Progenitor cell of endocrine pancreas (in vitro differentiated cells): ENCODE measurements around the gene SF3A1. TPM values are rescaled to one million over a fixed set of nuclear protein-coding genes. Genes with fewer than 3 reads are reported as not detected.
A peak's percentile ranks its signal among the peaks of the same experiment; 100 is the strongest.
"Not testable (repeated sequence)": the region's sequence is repeated elsewhere in the genome, so short reads cannot be mapped to it uniquely, and the experiment has no call there.

Source experiments
- DNase-seq: peaks from one replicate; pipeline ENCODE4 v3.0.0; 2021; ENCODE audit warnings: low spot score; ENCODE audit not compliant: unreplicated experiment
- H3K27ac Mint-ChIP-seq: 2 replicates; pipeline ENCODE4 v1.8.0; 2021; ENCODE audit warnings: mild to moderate bottlenecking, moderate library complexity, mixed read lengths
- H3K27me3 Mint-ChIP-seq: 2 replicates; pipeline ENCODE4 v1.8.0; 2021; ENCODE audit warnings: mixed read lengths
- H3K36me3 Mint-ChIP-seq: 2 replicates; pipeline ENCODE4 v1.8.0; 2022; ENCODE audit warnings: mixed read lengths; ENCODE audit not compliant: insufficient read depth
- H3K4me1 Mint-ChIP-seq: 2 replicates; pipeline ENCODE4 v1.8.0; 2021; ENCODE audit warnings: low read depth, mixed read lengths
- H3K4me3 Mint-ChIP-seq: 2 replicates; pipeline ENCODE4 v1.8.0; 2021; ENCODE audit warnings: low read depth, mild to moderate bottlenecking, moderate library complexity, mixed read lengths
- H3K9me3 Mint-ChIP-seq: 2 replicates; pipeline ENCODE4 v1.8.0; 2021; ENCODE audit warnings: low read depth, mixed read lengths
- CTCF ChIP-seq: fragments of 200-600 bp; sonication (generic); IDR thresholded peaks from one replicate; pipeline ENCODE4 v1.5.0; 2021; ENCODE audit warnings: antibody characterized with exemption, mild to moderate bottlenecking; ENCODE audit not compliant: unreplicated experiment
- total RNA-seq: library from RNA; stranded (reverse); gene quantifications from 2 replicates; pipeline ENCODE4 v1.2.1, GENCODE V29; 2021

The SF3A1 gene
- total RNA-seq, 1 donor from 2014 or later, result 165 TPM

GRCh38 chr22:30402028-30402765 lies 45.5 kb upstream of the SF3A1 start:
- H3K4me3 Mint-ChIP-seq, result no peak overlapping the region
- no peak overlapping the region for H3K27ac Mint-ChIP-seq
- DNase-seq, result no peak
- peaks cover 17% of the 10 kb centered on the region for H3K27me3 Mint-ChIP-seq
- peaks cover 6% of the 10 kb centered on the region for H3K36me3 Mint-ChIP-seq
- no peak for TF ChIP-seq CTCF
- H3K4me1 Mint-ChIP-seq, result peaks cover 14% of the 10 kb centered on the region
- H3K9me3 Mint-ChIP-seq, result no peaks in the 10 kb centered on the region

GRCh38 chr22:30401024-30401423 lies 44.3 kb upstream of the SF3A1 start:
- H3K36me3 Mint-ChIP-seq, H3K27ac Mint-ChIP-seq: not testable (repeated sequence)
- peaks cover 17% of the 10 kb centered on the region for H3K27me3 Mint-ChIP-seq

GRCh38 chr22:30400159-30400558 lies 43.5 kb upstream of the SF3A1 start:
- H3K27me3 Mint-ChIP-seq, result peaks cover 23% of the 10 kb centered on the region
- H3K9me3 Mint-ChIP-seq, result no peaks in the 10 kb centered on the region
- DNase-seq, result no peak
- peaks cover 13% of the 10 kb centered on the region for H3K4me1 Mint-ChIP-seq
- no peak overlapping the region for H3K4me3 Mint-ChIP-seq
- no peak overlapping the region for H3K27ac Mint-ChIP-seq
- peaks cover 5% of the 10 kb centered on the region for H3K36me3 Mint-ChIP-seq
- no peak for TF ChIP-seq CTCF

More at GRCh38 chr22:30401024-30401423, 44.3 kb upstream of the SF3A1 start:
- H3K4me1 Mint-ChIP-seq, result peaks cover 14% of the 10 kb centered on the region
- not testable (repeated sequence) for DNase-seq, H3K4me3 Mint-ChIP-seq, H3K9me3 Mint-ChIP-seq

- no peak overlapping the region for H3K4me3 Mint-ChIP-seq
- no peak overlapping the region for H3K27ac Mint-ChIP-seq
- peaks cover 3% of the 10 kb centered on the region for H3K36me3 Mint-ChIP-seq
- DNase-seq, result no peak
- TF ChIP-seq CTCF, result no peak
- H3K9me3 Mint-ChIP-seq, result no peaks in the 10 kb centered on the region
- peaks cover 24% of the 10 kb centered on the region for H3K27me3 Mint-ChIP-seq
- H3K4me1 Mint-ChIP-seq, result peaks cover 13% of the 10 kb centered on the region
These were observed 43.0 kb upstream of the SF3A1 start for GRCh38 chr22:30399718-30400117.

- Mint-ChIP-seq H3K4me1 (peaks cover 13% of the 10 kb centered on the region), H3K27me3 (peaks cover 26% of the 10 kb centered on the region), H3K27ac (peak overlapping the region; percentile 7), H3K9me3 (no peaks in the 10 kb centered on the region), H3K36me3 (no peaks in the 10 kb centered on the region), H3K4me3 (peak overlapping the region; percentile 49)
- no peak for TF ChIP-seq CTCF
- no peak for DNase-seq
These were observed 42.3 kb upstream of the SF3A1 start for GRCh38 chr22:30398685-30399680.
